Activated CD8-positive, alpha-beta memory T cell treated with anti-CD3 and anti-CD28 coated beads for 1 hour (primary cell): ENCODE data around the gene PCSK2.

Source experiments
- DNase-seq, 2 donors: peaks; one replicate each; pipeline ENCODE4 v3.0.0-alpha.2; 2020; ENCODE audit warnings: low read depth in 1 of 2; ENCODE audit errors: extremely low read depth in 1 of 2

Gene PCSK2

DNA sequence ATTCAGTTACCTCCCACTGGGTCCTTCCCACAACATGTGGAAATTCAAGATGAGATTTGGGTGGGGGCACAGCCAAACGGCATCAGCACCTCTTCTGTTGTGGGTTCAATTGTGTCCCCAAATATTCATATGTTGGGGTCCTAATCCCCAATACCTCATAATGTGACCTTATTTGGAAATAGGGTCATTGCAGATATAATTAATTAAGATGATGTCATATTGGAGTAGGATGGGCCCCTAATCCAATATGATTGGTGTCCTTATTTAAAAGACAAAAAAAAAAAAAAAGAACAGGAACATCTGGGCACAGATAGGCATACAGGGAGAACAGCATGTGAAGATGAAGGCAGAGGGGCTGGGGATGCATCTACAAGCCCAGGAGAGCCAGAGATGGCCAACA, 214.9 kb downstream of the PCSK2 start:
- no peak for DNase-seq

DNA sequence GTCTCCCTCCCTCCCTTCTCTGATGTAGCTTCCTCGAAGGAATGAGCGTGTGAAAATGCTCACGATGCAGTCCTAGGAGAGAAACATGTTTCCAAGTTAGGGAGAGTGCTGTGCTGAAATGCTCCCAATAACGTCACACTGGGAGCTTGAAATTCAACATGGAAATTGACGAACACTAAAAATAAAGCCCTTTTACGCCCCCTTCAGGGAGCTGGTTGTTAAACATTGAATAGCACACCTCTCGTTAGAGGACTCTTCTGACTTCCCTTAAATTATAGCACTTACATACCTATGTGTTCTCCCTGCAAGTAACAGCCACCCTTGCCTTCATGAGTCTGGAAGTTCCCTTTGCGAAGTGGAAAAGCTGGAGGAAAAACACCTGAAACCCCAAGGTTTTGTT, 215.7 kb downstream of the PCSK2 start:
- DNase-seq, result no peak

DNA sequence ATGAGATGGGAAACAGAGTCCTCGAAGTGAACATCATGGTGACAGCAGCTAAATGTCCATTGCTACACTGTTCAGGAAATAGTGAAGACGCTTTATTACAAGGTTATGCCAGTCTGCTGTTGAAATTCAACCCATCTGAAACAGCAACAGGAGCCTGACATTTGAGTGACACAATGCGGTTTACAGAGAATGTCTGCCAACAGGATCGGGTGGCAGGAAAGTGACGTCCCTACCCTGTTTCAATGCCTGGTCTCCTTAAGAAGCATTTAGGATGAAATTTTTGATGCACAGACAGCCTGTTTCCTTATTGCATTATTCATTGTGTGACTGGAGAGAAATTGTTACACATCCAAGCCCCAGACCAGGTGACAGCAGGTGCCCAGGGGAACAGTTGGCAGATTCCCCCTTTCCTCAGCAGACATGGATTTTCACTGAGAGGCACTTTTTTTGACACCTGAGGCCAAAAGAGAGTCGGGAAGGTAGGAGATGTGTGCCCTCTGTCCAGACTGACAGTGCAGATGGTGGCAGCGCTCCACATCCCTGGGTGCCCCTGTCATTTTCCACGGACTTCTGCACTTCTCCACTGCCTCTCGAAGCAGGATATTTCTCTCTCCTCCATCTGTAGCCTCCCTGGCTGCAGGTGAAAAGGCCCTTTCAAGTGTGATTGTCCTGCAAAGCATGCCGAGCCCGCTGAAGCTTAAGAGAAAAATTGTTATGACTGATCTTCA, 216.5 kb downstream of the PCSK2 start:
- no peak for DNase-seq

DNA sequence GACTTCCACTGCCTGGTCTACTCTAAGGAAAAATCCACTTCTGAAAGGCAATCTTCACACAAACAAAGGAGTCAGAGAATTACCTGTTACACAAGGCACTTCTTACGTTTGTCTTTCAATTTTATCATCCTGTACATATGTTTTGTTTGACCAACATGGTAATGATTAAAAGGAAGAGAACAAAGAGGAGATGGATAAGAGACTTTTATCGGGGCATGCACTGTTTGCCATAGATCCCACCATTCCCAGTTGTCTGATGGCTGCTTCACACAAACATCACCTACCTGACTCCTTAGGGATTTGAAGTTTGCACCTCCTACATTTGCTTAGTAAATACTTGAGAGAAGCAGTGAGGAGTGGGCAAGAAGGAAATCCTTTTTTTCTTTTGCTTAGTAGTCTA, 217.3 kb downstream of the PCSK2 start:
- no peak for DNase-seq

DNA sequence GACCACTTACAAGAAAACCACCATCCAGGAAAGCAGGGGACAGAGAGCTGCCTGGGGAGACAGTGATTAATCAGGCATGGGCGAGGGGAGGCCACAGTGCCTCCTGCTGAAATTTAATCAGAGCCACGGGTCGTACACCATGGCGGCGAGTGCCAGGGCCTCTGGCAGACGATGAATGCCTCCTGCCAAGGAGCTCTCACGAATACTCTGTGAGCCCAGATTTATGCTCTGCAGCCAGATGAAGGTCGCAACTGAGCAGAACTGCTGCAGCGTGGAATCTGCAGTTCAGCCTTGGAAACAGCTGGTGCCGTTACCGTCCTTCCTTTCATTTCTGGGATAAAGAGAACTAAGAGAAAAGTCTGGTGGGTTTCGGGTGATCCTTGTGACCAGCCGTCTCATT, 218.7 kb downstream of the PCSK2 start:
- DNase-seq, result no peak

DNA sequence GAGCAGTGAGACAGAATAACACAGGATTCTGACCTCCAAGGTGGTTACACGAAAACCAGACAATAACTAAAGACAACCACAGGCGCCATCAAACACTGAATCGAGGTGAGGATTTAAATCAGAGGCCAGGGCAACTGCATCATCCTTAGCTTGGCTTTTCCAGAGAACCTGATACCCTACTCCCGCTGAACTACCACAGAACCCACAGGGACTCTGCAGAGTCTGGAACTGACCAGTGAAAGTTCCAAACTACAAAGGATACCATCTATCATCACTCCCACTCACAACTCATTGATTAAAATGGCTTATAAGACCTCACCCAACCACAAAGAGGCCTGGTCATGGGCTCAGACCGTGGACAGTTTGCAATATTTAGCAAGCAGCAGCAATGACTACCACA, 219.3 kb downstream of the PCSK2 start:
- no peak for DNase-seq

DNA sequence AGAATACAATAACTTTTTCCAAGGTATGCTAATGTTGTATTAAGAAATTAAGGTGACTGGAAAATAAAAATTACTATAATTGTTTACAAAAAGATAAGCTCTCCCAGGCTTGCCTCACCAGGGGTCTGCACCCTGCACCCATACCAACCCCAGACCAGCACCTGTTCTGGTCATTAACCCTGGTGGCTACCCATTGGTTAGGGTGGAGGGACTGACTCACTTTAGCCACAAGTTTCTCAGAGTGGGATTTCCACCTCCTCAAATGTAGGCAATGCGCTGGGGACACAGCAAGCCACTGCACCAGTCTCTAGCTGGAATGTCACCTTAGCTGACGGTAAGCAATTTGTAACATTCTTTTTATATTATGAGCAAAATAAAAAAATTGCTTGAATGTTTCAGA, 221.2 kb downstream of the PCSK2 start:
- no peak for DNase-seq

DNA sequence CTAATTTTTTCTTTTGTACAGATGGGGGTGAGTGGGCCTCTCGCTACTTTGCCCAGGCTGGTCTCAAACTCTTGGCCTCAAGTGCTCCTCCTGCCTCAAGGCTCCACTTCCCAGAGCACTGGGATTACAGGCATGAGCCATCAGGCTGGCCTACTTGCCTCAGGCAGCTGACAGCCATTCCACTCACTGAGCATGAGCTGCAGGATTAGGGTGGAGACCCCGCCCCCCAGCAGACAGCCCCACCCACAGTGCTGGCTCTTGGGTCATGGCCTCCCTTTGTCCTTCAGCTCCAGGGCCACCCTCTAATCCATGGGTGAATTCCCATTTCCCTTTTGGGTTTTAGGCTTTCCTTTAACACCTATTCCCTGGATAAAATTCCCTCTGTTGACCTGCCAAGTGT, 222.2 kb downstream of the PCSK2 start:
- no peak for DNase-seq

DNA sequence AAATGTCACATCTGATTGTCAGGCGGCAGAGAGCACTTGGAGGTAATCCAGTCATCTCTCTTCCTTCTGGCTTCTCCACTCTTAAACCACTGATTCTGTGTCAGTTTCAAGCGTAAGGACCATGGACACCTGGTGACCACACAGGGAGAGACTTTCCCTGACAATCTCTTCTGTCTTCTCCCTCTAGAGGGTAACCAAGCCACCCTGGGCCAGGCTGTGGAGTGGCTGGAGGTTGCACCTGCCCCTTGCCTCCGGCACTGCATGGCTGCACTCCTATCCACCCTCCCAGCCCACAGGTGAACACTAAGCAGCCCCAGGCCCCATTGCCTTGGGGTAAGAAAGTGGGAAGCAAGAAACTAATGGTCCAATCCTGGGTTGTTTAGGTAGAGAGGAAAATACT, 225.6 kb downstream of the PCSK2 start:
- no peak for DNase-seq

DNA sequence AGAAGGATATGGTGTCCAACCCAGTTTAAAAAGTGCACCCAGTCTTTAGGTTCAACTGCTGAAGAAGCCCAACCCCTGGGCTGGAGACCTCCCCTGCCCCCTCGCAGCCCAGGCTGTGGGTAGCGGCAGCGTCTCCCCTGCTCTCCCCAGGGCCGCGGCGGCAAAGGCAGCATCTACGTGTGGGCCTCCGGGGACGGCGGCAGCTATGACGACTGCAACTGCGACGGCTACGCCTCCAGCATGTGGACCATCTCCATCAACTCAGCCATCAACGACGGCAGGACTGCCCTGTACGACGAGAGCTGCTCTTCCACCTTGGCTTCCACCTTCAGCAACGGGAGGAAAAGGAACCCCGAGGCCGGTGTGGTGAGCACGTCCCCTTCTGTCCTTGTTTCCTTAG, 226.8 kb downstream of the PCSK2 start:
- no peak for DNase-seq

DNA sequence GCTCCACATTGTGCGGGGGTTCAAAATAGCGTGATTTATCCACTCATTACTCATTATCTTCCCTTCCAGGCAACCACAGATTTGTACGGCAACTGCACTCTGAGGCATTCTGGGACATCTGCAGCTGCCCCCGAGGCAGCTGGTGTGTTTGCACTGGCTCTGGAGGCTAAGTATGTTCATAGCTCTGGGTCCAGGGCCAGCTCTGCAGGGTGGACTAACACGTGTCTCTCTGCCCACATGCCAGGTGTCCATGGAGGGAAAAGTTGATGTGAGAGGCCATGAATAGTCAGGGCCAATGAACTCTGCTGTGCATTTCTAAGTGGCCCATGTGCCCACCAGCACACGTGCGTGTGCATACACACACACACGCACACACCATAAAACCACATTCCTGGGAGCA, 229.4 kb downstream of the PCSK2 start:
- no peak for DNase-seq

DNA sequence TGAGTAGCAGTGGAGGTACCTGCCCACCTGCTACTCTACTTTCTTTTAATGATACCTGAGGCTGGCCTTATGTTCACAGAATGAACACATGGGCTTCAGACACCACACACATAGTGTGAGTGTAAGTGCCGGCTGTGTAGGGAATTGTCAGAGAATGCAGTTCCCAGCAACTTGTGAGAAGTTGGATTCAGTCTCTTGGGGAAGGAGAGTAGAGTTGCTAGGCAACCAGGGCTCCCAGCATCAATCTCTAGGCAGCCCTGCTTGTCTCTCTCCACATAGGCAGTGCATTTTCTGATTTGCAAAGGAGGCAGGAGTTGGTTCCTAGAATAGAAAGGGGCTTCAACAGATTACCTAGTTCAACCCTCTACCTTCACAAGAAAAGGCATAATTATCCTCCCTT, 230.2 kb downstream of the PCSK2 start:
- no peak for DNase-seq

DNA sequence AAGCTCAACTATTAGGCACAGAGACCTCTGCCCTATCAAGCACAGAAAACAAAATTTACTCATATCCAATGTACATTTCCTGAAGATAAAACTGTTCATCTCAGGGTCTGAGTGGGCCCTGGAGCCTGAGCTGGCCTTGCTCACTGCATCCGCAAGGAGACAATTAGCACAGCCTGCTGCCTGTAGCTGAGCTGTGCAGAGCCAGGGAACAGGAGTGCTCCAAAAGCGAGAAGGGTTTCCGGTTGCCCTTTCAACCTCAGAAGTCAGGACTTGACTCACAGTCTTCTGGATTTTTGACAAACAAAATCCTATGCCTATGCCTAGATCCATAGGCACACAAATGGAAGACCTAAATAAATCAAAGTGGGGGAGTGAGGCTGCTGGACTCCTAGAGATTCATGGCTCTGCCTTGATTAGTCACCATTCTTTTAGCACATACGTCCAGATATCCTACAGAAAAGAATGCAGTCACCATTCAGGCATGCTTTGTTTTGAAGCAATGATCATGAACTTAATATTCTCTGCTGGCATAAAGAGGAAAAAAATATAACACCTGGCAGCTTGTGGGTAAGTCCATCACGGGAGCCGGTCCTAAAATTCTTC, 230.8 kb downstream of the PCSK2 start:
- no peak for DNase-seq

DNA sequence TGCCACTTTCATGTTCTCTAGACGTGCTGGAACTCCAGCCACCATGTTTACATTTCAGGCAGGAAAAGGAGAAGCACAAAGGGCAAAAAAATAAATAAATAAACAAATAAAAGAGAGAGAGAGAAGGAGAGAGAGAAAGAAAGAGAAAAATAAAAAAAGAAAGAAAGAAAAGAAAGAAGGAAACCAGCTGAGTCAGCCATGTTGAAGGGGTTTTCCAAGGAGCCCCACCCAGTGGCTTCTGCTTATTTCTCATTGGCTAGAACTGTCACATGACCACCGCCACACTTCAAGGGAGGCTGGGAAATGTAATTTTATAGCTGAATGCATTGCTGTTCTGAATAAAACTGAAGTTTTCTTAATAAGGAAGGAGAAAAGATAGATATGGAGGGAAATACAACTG, 233.3 kb downstream of the PCSK2 start:
- DNase-seq, result no peak

DNA sequence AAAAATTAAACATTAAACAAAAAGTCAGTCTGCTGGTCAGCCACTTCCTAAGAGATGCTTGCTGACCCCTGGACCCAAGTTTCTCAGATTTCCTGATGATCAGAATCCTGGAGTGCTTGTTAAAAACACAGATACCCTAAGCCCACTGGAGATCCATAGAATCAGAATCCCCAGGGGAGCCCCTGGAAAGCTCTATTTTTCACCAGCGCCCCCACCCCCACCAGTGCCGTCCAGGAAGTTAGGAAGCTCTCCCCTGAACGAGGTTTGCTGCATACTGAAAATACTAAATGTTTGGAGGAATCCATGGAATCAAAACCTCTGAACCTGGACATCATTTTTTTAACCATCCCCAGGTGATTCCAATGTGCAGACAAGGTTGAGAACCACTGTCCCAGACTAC, 235.1 kb downstream of the PCSK2 start:
- DNase-seq, result no peak

DNA sequence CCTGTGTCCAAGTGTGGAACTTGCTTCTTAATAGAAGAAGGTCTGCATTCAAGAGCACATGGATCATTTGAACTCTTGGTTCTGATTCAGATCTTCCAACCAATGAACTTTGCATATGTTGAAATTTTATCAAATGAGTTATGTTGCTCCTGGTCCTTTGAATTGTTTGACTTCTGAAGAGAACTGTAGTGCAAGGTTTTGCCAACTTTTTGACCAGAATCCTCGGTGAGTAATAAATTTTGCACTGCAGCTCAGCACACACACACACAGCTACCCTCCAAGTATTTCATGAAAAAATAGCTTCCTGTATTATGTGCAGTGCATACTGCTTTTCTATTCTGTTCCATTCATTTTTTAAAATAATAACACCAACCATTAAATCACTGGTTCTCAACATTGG, 236.9 kb downstream of the PCSK2 start:
- no peak for DNase-seq

DNA sequence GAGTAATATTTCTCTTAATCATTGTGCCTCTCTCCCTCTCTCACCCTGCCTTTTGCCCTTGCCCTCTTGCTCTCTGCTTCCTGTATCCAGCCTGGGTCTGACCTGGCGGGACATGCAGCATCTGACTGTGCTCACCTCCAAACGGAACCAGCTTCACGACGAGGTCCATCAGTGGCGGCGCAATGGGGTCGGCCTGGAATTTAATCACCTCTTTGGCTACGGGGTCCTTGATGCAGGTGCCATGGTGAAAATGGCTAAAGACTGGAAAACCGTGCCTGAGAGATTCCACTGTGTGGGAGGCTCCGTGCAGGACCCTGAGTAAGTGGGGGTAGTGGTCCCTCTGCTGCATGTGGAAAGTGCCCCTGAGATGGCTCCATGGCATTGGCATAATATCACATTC, 238.4 kb downstream of the PCSK2 start:
- no peak for DNase-seq

DNA sequence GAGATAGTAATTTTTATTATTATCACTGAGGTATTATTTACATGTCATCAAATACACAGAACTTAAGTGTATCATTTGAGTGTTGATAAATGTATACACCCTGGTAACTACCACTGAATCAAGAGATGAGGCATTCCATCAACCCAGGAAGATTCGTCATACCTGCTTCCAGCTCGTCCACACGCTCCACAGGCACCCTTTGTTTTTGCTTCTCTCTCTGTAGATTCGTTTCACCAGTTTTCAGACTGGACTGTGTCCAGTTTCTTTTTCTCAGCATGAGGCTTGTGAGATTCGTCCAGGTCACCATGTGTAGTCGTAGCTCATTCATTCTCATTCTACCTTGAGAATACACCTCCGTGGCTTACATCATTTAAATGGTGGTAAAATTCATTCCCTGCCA, 239.8 kb downstream of the PCSK2 start:
- no peak for DNase-seq

DNA sequence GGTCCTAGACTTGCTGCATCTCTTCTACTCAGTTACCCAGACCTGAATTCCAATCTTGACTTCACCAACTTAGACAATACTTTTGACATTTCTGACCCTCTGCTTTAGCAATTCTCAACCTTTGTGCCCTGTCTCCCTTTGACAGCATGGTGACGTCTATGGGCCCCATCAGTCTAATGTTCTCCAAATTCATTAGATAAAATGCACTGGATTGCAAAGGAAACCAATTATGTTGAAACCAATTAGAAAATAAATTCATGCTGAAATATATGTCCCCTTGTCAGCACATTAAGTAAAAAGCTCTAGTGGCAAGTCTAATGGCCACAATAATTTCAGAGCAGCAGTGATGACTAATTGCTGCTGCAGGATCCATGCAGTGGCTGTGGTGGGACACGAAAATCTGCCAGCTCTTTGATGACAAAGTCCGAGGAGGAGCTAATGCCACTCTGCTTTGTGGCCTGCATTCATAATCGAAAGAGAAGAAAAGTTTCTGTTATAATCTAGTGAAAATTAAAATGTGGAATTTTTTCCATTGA, 240.3 kb downstream of the PCSK2 start:
- no peak for DNase-seq

DNA sequence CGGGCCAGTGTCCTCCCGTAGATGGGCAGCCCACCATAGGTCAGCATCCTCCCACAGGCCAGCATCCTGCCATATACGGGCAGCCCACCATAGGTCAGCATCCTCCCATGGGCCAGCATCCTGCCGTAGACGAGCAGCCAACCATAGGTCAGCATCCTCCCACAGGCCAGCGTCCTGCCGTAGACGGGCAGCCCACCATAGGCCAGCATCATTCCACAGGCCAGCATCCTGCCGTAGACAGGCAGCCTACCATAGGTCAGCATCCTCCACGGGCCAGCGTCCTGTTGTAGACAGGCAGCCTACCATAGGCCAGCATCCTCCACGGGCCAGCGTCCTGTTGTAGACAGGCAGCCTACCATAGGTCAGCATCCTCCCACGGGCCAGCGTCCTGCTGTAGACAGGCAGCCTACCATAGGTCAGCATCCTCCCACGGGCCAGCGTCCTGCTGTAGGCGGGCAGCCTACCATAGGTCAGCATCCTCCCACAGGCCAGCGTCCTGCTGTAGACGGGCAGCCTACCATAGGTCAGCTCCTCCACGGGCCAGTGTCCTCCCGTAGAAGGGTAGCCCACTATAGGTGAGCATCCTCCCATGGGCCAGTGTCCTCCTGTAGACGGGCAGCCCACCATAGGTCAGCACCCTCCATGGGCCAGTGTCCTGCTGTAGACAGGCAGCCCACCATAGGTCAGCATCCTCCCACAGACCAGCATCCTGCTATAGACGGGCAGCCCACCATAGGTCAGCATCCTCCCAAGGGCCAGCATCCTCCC, 241.4 kb downstream of the PCSK2 start:
- no peak for DNase-seq

DNA sequence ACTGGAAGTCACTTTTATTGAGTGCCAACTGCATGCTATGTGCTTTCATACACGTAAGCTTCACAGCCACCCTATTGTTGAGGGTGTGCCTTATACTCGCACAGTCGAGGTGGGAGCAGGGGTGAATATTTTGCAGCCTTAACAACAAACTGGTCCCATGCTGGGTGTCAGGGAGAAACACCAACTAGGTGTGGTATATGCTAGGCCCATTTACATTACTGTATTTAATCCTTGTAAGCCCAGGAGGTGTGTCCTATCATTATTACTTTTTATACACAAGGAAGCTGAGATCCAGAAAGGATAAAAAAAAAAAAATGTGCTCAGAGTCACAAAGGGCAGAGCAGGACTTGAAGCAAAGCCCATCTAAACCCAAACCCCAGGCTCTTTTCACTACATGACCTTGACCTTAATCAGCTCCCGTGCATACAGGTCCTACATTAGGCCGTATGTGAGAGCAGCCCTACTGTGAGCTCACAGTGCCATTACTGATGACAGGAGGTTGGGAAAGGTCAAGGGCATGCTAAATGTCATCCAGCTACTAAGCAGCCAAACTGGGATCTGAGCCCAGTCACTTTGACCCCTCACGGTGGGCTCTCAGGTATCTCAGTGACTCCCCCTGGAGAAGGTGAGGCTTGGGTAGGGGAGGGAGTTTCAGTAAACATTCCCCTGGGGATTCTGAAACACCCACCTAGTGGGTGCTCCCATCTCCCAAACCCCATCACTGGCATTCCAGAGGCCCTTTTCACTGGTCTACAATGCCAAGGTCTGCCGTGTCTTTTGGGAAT, 242.6 kb downstream of the PCSK2 start:
- DNase-seq, result no peak
